ENCODE data around the gene FKBP1A. TPM values are rescaled to one million over a fixed set of nuclear protein-coding genes. Genes with fewer than 3 reads are reported as not detected.
A peak's percentile ranks its signal among the peaks of the same experiment; 100 is the strongest.

The FKBP1A gene
- total RNA-seq, 1 donor from 2014 or later, result 212 TPM

GRCh38 chr20:1437235-1437904 lies 44.5 kb upstream of the FKBP1A start:
- Histone ChIP-seq H3K9me3 (no peaks in the 10 kb centered on the region), H3K4me1 (no peaks in the 10 kb centered on the region), H3K4me3 (no peak overlapping the region), H3K27ac (no peak overlapping the region), H3K27me3 (no peaks in the 10 kb centered on the region), H3K36me3 (peaks cover 0 to 17% of the 10 kb centered on the region in 2 donors)
- no peak for DNase-seq (ENCODE audit: extremely low spot score in 2 of 2)
- TF ChIP-seq POLR2AphosphoS5 (IDR thresholded peaks at IDR 0.05; ENCODE audit: insufficient read depth in 1 of 2, low read depth in 1 of 2) (no peak), POLR2A (IDR thresholded peaks at IDR 0.05) (no peak), CTCF (IDR thresholded peaks at IDR 0.05) (peak; percentile 87 to 89 (median 88))
- intact Hi-C loops (cut with DNase I), result loop anchor here (2.0 kb wide), 1 partner anchor 125 kb away; no protein-coding TSS in a partner anchor

- H3K4me1 ChIP-seq, result no peaks in the 10 kb centered on the region
- no peaks in the 10 kb centered on the region for H3K9me3 ChIP-seq
- H3K36me3 ChIP-seq, result peaks cover 0 to 6% of the 10 kb centered on the region in 2 donors
- H3K4me3 ChIP-seq, result no peak overlapping the region
- H3K27ac ChIP-seq, result no peak overlapping the region
- TF ChIP-seq POLR2AphosphoS5 (IDR thresholded peaks at IDR 0.05; ENCODE audit: insufficient read depth in 1 of 2, low read depth in 1 of 2), result no peak
- TF ChIP-seq CTCF (IDR thresholded peaks at IDR 0.05), result no peak
- TF ChIP-seq POLR2A (IDR thresholded peaks at IDR 0.05), result no peak
- intact Hi-C loops (cut with DNase I), result loop anchor here (2.0 kb wide), 1 partner anchor 123 kb away; no protein-coding TSS in a partner anchor
- no peak for DNase-seq (ENCODE audit: extremely low spot score in 2 of 2)
- H3K27me3 ChIP-seq, result no peaks in the 10 kb centered on the region
These were observed 43.4 kb upstream of the FKBP1A start for GRCh38 chr20:1436263-1436662.

- TF ChIP-seq CTCF (IDR thresholded peaks at IDR 0.05), result no peak
- no peak for TF ChIP-seq POLR2A (IDR thresholded peaks at IDR 0.05)
- no peak for TF ChIP-seq POLR2AphosphoS5 (IDR thresholded peaks at IDR 0.05; ENCODE audit: insufficient read depth in 1 of 2, low read depth in 1 of 2)
- Histone ChIP-seq H3K4me3 (no peak overlapping the region), H3K4me1 (no peaks in the 10 kb centered on the region), H3K27ac (no peak overlapping the region), H3K27me3 (no peaks in the 10 kb centered on the region), H3K9me3 (no peaks in the 10 kb centered on the region), H3K36me3 (no peaks in the 10 kb centered on the region)
- DNase-seq (ENCODE audit: extremely low spot score in 2 of 2), result no peak
- intact Hi-C loops (cut with DNase I), result loop anchor here (1.0 kb wide), 1 partner anchor 118 kb away; no protein-coding TSS in a partner anchor
These were observed 42.5 kb upstream of the FKBP1A start for GRCh38 chr20:1435337-1435699.

- no peaks in the 10 kb centered on the region for H3K4me1 ChIP-seq
- no peak overlapping the region for H3K4me3 ChIP-seq
- no peaks in the 10 kb centered on the region for H3K36me3 ChIP-seq
- DNase-seq (ENCODE audit: extremely low spot score in 2 of 2), result no peak
- intact Hi-C loops (cut with DNase I), result loop anchor here (1.0 kb wide), 1 partner anchor 117 kb away; no protein-coding TSS in a partner anchor
- no peak overlapping the region for H3K27ac ChIP-seq
- H3K27me3 ChIP-seq, result no peaks in the 10 kb centered on the region
- no peak for TF ChIP-seq POLR2A (IDR thresholded peaks at IDR 0.05)
- TF ChIP-seq CTCF (IDR thresholded peaks at IDR 0.05), result no peak
- TF ChIP-seq POLR2AphosphoS5 (IDR thresholded peaks at IDR 0.05; ENCODE audit: insufficient read depth in 1 of 2, low read depth in 1 of 2), result no peak
- H3K9me3 ChIP-seq, result no peaks in the 10 kb centered on the region
These were observed 41.9 kb upstream of the FKBP1A start for GRCh38 chr20:1434571-1435336.
